GM12801 (cell line): Measurements from ENCODE around the gene METAP1D.

ENCODE experiments used
- TF ChIP-seq, protein P1 (sequence below): IDR thresholded peaks from one replicate; pipeline ENCODE4 v1.5.1; 2011; ENCODE audit warnings: control low read depth; ENCODE audit not compliant: insufficient read length; ENCODE audit errors: extremely low read depth

METAP1D gene

DNA sequence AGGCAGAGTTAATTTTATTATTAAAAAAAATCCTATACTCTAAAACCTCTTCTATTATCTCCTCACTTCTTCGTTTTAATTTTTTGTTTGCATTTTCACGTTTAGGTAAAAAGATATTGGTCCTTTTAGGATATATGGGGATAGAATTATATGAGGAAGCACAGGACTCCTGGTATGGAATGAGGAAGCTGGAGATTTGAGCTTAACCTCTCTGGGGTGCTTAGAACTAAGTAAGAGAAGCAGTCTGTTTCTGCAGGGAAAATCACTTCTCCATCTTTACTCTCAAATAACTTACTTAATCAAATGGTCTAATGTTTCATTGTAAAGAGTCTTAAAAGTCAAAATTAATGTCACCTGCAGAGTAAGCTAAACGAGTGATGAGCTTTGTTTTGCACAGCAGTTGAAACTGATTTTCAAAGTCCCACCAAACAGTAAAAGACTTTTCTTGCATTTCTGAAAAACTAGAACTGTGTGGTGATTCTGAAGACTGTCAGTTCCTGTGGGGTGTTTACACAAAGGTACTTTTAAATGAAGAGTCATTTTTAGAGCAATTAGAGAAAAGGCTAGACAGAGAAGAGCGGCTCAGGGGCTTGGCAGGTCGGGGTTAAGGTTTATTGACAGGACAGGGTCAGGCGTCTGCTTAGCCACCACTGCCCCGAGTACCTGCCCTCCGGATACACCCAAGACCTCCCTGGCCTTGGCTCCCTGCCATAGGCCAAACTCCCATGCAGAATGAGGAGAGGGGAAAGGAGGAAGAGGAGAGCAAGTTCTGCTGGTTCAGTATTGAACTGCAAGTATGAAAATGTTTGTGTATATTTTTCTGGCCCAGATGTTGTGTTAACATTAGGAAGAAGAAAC, 21.6 kb downstream of the METAP1D start:
- TF ChIP-seq, protein P1, sequence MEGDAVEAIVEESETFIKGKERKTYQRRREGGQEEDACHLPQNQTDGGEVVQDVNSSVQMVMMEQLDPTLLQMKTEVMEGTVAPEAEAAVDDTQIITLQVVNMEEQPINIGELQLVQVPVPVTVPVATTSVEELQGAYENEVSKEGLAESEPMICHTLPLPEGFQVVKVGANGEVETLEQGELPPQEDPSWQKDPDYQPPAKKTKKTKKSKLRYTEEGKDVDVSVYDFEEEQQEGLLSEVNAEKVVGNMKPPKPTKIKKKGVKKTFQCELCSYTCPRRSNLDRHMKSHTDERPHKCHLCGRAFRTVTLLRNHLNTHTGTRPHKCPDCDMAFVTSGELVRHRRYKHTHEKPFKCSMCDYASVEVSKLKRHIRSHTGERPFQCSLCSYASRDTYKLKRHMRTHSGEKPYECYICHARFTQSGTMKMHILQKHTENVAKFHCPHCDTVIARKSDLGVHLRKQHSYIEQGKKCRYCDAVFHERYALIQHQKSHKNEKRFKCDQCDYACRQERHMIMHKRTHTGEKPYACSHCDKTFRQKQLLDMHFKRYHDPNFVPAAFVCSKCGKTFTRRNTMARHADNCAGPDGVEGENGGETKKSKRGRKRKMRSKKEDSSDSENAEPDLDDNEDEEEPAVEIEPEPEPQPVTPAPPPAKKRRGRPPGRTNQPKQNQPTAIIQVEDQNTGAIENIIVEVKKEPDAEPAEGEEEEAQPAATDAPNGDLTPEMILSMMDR, result no peak

- TF ChIP-seq, protein P1, result no peak
These were observed 22.2 kb downstream of the METAP1D start for GRCh38 chr2:172021955-172022354.

GRCh38 chr2:172031536-172031935, 31.8 kb downstream of the METAP1D start:
- TF ChIP-seq, protein P1, result no peak

- TF ChIP-seq, protein P1, result no peak
These were observed 38.4 kb downstream of the METAP1D start for GRCh38 chr2:172038121-172038520.

- TF ChIP-seq, protein P1, result no peak
These were observed 38.9 kb downstream of the METAP1D start for GRCh38 chr2:172038604-172039003.

DNA sequence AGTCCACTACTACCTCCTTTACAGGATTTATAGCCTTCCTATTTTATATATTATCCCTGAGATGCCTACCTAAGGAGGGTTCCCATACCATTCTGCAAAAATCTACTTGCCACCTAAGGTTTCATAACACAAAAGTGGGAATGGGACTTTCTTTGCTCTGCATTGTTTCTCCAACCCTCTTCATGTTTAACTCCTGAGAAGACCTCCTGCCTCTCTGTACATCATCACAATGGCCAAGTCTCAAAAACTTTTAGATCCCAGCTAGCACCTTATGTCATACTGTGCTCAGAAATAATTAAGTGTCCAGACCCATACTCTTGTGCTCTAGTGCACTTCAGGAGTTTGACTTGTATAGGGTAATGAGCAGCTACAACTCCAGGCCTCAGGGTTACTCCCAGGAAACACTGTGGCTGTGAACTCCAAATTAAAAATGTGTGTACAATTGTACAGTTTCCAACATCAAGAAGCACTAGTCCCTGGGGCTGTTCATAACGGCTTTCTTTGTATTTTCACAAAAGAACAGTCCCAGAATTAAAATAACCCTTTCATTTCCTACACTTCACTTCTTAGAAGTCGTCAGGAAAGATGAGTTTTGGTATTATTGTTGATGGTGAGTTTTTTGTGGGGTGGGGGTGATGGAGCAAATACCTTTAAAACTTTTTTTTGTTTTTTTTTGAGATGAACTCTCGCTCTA, 39.4 kb downstream of the METAP1D start:
- TF ChIP-seq, protein P1, result no peak

DNA sequence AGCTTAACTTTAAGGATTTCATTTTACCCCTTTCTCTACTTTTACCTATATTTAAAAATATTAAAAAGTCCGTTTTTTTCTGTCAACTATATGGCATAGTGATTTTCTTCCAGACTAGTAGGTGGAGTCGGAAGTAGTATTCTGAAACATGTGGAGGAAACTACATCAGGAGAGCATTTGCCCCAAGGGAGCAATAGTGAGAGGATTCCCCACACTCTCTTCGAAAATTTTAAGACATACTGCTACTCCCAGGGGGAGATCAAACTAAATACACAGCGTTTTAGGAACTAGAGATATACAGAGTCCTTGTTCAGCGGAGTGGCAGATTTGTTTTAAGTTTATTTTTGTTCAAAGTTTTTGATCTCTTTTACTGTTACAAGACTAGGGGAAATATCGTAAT, 40.6 kb downstream of the METAP1D start:
- TF ChIP-seq, protein P1, result no peak
